ENCODE results near the gene LRFN2.

DNA sequence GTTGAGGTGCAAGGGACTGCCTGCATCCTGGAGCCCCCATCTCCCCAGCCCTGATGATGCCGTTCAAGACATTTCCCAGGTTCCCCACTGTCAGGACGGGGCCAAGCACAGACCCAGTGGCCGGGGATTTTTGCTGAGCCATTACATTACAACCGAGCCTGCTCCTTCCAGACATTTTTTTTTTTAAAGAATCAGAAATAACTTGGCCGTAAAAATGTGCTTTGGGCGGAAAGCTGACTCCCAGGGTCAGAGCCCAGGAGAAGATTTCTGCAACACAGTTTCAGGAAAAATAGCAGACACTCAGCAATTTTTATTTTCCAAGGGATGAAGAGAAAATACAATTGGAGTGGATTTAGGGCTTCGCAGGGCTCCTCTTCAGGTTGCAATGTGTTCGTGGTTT is 87.9 kb downstream of the LRFN2 start:
- TF ChIP-seq, protein P1, sequence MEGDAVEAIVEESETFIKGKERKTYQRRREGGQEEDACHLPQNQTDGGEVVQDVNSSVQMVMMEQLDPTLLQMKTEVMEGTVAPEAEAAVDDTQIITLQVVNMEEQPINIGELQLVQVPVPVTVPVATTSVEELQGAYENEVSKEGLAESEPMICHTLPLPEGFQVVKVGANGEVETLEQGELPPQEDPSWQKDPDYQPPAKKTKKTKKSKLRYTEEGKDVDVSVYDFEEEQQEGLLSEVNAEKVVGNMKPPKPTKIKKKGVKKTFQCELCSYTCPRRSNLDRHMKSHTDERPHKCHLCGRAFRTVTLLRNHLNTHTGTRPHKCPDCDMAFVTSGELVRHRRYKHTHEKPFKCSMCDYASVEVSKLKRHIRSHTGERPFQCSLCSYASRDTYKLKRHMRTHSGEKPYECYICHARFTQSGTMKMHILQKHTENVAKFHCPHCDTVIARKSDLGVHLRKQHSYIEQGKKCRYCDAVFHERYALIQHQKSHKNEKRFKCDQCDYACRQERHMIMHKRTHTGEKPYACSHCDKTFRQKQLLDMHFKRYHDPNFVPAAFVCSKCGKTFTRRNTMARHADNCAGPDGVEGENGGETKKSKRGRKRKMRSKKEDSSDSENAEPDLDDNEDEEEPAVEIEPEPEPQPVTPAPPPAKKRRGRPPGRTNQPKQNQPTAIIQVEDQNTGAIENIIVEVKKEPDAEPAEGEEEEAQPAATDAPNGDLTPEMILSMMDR (conservative IDR thresholded peaks at IDR 0.05; ENCODE audit: low read depth, low read length): no peak
- no peak for TF ChIP-seq EZH2 (IDR thresholded peaks at IDR 0.05; ENCODE audit: low read length, unreplicated experiment)
